ENCODE results near the gene GYG2. TPM values are rescaled to one million over a fixed set of nuclear protein-coding genes. Genes with fewer than 3 reads are reported as not detected.
"Not testable (repeated sequence)": the region's sequence is repeated elsewhere in the genome, so short reads cannot be mapped to it uniquely, and the experiment has no call there.

Gene GYG2
- total RNA-seq, 1 experiment from 2014 or later: 1.7 TPM

DNA sequence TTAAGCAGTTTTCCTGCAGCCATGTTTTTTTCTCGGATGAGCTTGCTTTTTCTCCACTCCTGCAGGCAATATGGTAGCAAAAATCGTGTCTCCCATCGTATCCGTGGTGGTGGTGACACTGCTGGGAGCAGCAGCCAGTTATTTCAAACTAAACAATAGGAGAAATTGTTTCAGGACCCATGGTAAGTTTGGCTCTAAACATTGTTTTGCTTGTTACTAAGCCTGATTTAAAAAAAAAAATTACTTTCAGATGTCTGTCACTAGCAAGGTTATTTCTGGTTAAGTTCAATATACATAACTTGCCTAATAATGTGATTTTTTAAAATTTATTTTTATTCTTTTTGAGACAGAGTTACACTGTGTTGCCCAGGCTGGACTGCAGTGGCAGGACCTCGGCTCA is 17.5 kb upstream of the GYG2 start:
- Histone ChIP-seq H4K20me1 (ENCODE audit: insufficient read depth) (no peaks in the 10 kb centered on the region), H3K4me1 (replicated peaks; ENCODE audit: insufficient read depth) (0 out of 2 replicates have a peak, but pooled peaks cover 7% of the 10 kb centered on the region), H3K27ac (no peak overlapping the region), H3F3A (ENCODE audit: insufficient read depth, low read depth) (no peaks in the 10 kb centered on the region), H3K36me3 (ENCODE audit: low read depth) (no peaks in the 10 kb centered on the region), H3K9me3 (ENCODE audit: insufficient read depth, low read depth) (no peaks in the 10 kb centered on the region), H3K79me2 (ENCODE audit: low read depth) (no peaks in the 10 kb centered on the region), H3K27me3 (ENCODE audit: insufficient read depth, low read depth) (no peaks in the 10 kb centered on the region), H3K4me2 (0 out of 2 replicates have a peak overlapping the region, but pooled peaks have one; percentile 47), H2AFZ (no peak overlapping the region), H3K9me2 (ENCODE audit: insufficient read depth) (no peaks in the 10 kb centered on the region), H3K4me3 (no peak overlapping the region)
- ChIA-PET CTCF (interaction anchor here (0.6 kb wide), 1 partner anchor 826 kb away, joined by 3 read pairs; no protein-coding TSS in a partner anchor), POLR2A (ENCODE audit: unreplicated experiment) (no interaction called here)
- intact Hi-C loops (cut with micrococcal nuclease; ENCODE audit: unreplicated experiment): loop anchor here (10.0 kb wide), 1 partner anchor 1156 kb away; no protein-coding TSS in a partner anchor
- no peak for TF ChIP-seq EZH2 (IDR thresholded peaks at IDR 0.05; ENCODE audit: low read depth)
- TF ChIP-seq, protein P1, sequence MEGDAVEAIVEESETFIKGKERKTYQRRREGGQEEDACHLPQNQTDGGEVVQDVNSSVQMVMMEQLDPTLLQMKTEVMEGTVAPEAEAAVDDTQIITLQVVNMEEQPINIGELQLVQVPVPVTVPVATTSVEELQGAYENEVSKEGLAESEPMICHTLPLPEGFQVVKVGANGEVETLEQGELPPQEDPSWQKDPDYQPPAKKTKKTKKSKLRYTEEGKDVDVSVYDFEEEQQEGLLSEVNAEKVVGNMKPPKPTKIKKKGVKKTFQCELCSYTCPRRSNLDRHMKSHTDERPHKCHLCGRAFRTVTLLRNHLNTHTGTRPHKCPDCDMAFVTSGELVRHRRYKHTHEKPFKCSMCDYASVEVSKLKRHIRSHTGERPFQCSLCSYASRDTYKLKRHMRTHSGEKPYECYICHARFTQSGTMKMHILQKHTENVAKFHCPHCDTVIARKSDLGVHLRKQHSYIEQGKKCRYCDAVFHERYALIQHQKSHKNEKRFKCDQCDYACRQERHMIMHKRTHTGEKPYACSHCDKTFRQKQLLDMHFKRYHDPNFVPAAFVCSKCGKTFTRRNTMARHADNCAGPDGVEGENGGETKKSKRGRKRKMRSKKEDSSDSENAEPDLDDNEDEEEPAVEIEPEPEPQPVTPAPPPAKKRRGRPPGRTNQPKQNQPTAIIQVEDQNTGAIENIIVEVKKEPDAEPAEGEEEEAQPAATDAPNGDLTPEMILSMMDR (conservative IDR thresholded peaks at IDR 0.05): no peak
- no peak for DNase-seq
- no TSS peak for BruUV-seq (replicated peaks)

DNA sequence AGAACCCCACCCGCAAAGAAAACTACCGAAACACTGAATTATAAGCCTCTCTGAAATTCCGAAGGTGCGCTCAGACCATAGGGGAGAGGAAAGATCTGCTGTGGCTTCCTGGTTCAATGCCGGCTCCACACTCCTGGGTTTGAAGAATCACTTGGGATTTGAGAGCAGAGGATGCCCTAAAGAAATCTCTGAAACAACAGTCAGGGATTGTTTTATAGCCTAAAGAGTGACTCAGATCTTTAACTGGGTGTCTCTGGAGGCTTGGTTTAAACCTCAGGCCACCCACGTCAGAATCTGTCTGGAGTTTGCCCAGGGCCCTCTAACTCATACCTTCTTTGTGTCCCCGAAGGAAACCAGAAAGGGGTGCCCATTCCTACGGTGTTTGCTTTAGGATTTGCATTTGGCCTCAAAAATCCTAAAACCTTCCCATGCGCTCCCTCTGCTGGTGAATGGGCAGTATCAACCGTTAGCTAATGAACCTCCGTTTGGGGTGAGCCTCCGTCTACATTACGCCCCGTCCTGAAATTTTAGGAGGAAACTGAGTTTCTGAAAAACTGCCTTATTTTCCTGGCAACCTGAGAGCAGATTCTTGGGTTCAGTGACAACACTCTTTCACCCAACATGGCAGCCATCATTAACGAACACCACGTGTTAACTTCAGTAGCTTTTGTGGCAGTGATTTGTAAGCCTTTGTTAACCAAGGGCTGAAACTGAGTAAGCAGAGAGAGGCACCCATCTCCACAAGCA is 16.4 kb upstream of the GYG2 start:
- peak overlapping the region; percentile 11; the same call in 1 of the 2 replicates for H3K4me3 ChIP-seq
- POLR2A ChIA-PET (ENCODE audit: unreplicated experiment); H3F3A ChIP-seq (ENCODE audit: insufficient read depth, low read depth); H4K20me1 ChIP-seq (ENCODE audit: insufficient read depth); H3K4me1 ChIP-seq (replicated peaks; ENCODE audit: insufficient read depth); H3K36me3 ChIP-seq (ENCODE audit: low read depth); H3K9me3 ChIP-seq (ENCODE audit: insufficient read depth, low read depth); BruUV-seq (replicated peaks); H3K27ac ChIP-seq; H3K9me2 ChIP-seq (ENCODE audit: insufficient read depth); H3K79me2 ChIP-seq (ENCODE audit: low read depth); H3K27me3 ChIP-seq (ENCODE audit: insufficient read depth, low read depth): not testable (repeated sequence)
- CTCF ChIA-PET: interaction anchor here (0.6 kb wide), 1 partner anchor 172 kb away, joined by 3 read pairs; no protein-coding TSS in a partner anchor
- peak; percentile 49 to 58 for DNase-seq
- TF ChIP-seq, protein P1 (conservative IDR thresholded peaks at IDR 0.05): peak; percentile 82
- intact Hi-C loops (cut with micrococcal nuclease; ENCODE audit: unreplicated experiment): loop anchor here (10.0 kb wide), 1 partner anchor 1158 kb away; no protein-coding TSS in a partner anchor
- H3K4me2 ChIP-seq: peak overlapping the region; percentile 47
- H2AFZ ChIP-seq: peak overlapping the region; percentile 64

DNA sequence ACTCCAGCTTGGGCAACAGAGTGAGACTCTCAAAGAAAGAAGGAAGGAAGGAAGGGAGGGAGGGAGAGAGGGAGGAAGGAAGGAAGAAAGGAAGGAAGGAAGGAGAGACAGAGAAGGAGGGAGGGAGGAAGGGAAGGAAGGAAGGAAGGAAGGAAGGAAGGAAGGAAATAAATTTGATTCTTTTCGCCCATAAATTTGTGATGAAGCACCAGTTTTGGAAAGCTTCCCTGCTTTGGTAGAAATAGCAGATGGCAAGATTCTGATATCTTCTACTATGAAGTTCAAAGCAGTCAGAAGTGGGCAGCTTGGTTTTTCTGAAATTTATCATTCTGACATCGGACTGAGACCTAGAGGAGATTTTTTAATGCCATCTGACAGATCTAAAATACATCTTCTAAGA is 11.7 kb upstream of the GYG2 start:
- POLR2A ChIA-PET (ENCODE audit: unreplicated experiment): no interaction called here
- no TSS peak for BruUV-seq (replicated peaks)
- intact Hi-C loops (cut with micrococcal nuclease; ENCODE audit: unreplicated experiment): loop anchor here (10.0 kb wide), 1 partner anchor 1162 kb away; no protein-coding TSS in a partner anchor

More for the DNA sequence above, 11.7 kb upstream of the GYG2 start:
- H3K4me1 ChIP-seq (replicated peaks; ENCODE audit: insufficient read depth): 0 out of 2 replicates have a peak, but pooled peaks cover 1% of the 10 kb centered on the region
- H3K36me3 ChIP-seq (ENCODE audit: low read depth): no peaks in the 10 kb centered on the region
- H3K4me3 ChIP-seq: no peak overlapping the region
- H3K79me2 ChIP-seq (ENCODE audit: low read depth): no peaks in the 10 kb centered on the region
- no peak overlapping the region for H3K27ac ChIP-seq
- H3K9me2 ChIP-seq (ENCODE audit: insufficient read depth): no peaks in the 10 kb centered on the region
- H3K27me3 ChIP-seq (ENCODE audit: insufficient read depth, low read depth): no peaks in the 10 kb centered on the region
- H3F3A ChIP-seq (ENCODE audit: insufficient read depth, low read depth): no peaks in the 10 kb centered on the region
- no peak overlapping the region for H3K4me2 ChIP-seq
- H3K9me3 ChIP-seq (ENCODE audit: insufficient read depth, low read depth): no peaks in the 10 kb centered on the region
- no peak overlapping the region for H2AFZ ChIP-seq
- H4K20me1 ChIP-seq (ENCODE audit: insufficient read depth): no peaks in the 10 kb centered on the region
- no peak for TF ChIP-seq EZH2 (IDR thresholded peaks at IDR 0.05; ENCODE audit: low read depth)
- TF ChIP-seq, protein P1 (conservative IDR thresholded peaks at IDR 0.05): no peak
- DNase-seq: no peak
- CTCF ChIA-PET: no interaction called here

All from PC-9 (cell line).